ENCODE data around the gene SIVA1.
"Not testable (repeated sequence)": the region's sequence is repeated elsewhere in the genome, so short reads cannot be mapped to it uniquely, and the experiment has no call there.

SIVA1 gene

GRCh38 chr14:104721505-104722431, 31.2 kb upstream of the SIVA1 start:
- no peak for DNase-seq

GRCh38 chr14:104722938-104723650, 29.9 kb upstream of the SIVA1 start:
- DNase-seq = no peak

- no peak for DNase-seq
These were observed 29.1 kb upstream of the SIVA1 start, which contains the start of gene ADSS1 for GRCh38 chr14:104723651-104724406. TSS of gene ADSS1 (plus strand) at chr14:104724229. CDS start at chr14:104724271, 42 bp downstream.

- no peak for DNase-seq
These were observed 28.5 kb upstream of the SIVA1 start for GRCh38 chr14:104724407-104724980.

- no peak for DNase-seq
These were observed 27.8 kb upstream of the SIVA1 start for GRCh38 chr14:104724981-104725771.

- DNase-seq = no peak
These were observed 27.0 kb upstream of the SIVA1 start for GRCh38 chr14:104725772-104726548.

GRCh38 chr14:104726600-104727451, 26.1 kb upstream of the SIVA1 start:
- no peak for DNase-seq

GRCh38 chr14:104728631-104729030, 24.3 kb upstream of the SIVA1 start:
- no peak for DNase-seq

- not testable (repeated sequence) for DNase-seq
These were observed 23.6 kb upstream of the SIVA1 start for GRCh38 chr14:104729176-104729834.

- no peak for DNase-seq
These were observed 23.1 kb upstream of the SIVA1 start for GRCh38 chr14:104729835-104730181.

- no peak for DNase-seq
These were observed 22.5 kb upstream of the SIVA1 start for GRCh38 chr14:104730487-104730886.

GRCh38 chr14:104731320-104732294, 21.3 kb upstream of the SIVA1 start:
- no peak for DNase-seq

- no peak for DNase-seq
These were observed 20.6 kb upstream of the SIVA1 start for GRCh38 chr14:104732355-104732804.

- DNase-seq = no peak
These were observed 19.8 kb upstream of the SIVA1 start for GRCh38 chr14:104732931-104733681.

GRCh38 chr14:104734051-104734587, 18.8 kb upstream of the SIVA1 start:
- DNase-seq = no peak

GRCh38 chr14:104734601-104734990, 18.4 kb upstream of the SIVA1 start:
- no peak for DNase-seq
